Skin of body (tissue), 2 donors: ENCODE results near the gene ZNHIT1. TPM values are rescaled to one million over a fixed set of nuclear protein-coding genes. Genes with fewer than 3 reads are reported as not detected.
"Not testable (repeated sequence)": the region's sequence is repeated elsewhere in the genome, so short reads cannot be mapped to it uniquely, and the experiment has no call there.

Experiments
- DNase-seq: peaks from one replicate; lab custom pipeline; 2025; lab: John Stamatoyannopoulos, UW
- total RNA-seq: library from RNA; depleted of rRNA; stranded (reverse); fragments of >200 nt; gene quantifications from one replicate; pipeline ENCODE4 v1.2.3, GENCODE V29; 2014

The ZNHIT1 gene
- total RNA-seq, 1 donor from 2014 or later, result 52.8 TPM

GRCh38 chr7:101240226-101241014, 22.5 kb downstream of the ZNHIT1 start:
- DNase-seq, result no peak

- DNase-seq, result no peak
Observed at GRCh38 chr7:101241015-101241363, 23.0 kb downstream of the ZNHIT1 start.

DNA sequence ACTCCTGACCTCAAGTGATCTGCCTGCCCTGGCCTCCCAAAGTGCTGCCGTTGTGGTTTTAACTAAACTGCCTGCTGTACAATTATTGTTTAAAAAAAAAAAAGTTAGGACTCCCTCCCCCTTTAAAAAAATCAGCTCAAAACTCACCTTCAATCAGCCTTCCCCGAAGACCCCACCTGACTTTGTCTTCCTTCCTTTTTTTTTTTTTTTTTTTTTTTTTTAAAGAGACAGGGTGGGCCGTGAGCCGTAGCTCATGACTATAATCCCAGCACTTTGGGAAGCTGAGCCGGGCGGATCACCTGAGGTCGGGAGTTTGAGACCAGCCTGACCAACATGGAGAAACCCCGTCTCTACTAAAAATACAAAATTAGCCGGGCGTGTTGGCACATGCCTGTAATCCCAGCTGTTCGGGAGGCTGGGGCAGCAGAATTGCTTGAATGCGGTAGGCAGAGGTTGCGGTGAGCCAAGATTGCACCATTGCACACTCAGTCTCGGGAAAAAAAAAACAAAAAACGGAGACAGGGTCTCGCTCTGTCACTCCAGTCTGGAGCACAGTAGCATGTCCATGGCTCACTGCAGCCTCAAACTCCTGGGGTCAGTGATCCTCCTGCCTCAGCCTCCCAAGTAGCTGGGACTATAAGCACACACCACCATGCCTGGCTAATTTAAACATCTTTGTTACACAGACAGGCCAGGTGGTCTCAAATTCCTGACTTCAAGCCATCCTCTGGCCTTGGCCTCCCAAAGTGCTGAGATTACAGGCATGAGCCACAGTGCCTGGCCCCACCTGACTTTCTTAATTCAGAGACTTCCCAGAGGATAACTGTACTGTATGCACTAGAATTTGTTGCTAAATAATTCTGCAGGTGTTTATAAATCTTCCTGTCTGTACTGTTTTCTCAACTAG, 23.7 kb downstream of the ZNHIT1 start:
- no peak for DNase-seq

- peak; percentile 17 for DNase-seq
Observed at GRCh38 chr7:101243646-101244374, 25.8 kb downstream of the ZNHIT1 start.

DNA sequence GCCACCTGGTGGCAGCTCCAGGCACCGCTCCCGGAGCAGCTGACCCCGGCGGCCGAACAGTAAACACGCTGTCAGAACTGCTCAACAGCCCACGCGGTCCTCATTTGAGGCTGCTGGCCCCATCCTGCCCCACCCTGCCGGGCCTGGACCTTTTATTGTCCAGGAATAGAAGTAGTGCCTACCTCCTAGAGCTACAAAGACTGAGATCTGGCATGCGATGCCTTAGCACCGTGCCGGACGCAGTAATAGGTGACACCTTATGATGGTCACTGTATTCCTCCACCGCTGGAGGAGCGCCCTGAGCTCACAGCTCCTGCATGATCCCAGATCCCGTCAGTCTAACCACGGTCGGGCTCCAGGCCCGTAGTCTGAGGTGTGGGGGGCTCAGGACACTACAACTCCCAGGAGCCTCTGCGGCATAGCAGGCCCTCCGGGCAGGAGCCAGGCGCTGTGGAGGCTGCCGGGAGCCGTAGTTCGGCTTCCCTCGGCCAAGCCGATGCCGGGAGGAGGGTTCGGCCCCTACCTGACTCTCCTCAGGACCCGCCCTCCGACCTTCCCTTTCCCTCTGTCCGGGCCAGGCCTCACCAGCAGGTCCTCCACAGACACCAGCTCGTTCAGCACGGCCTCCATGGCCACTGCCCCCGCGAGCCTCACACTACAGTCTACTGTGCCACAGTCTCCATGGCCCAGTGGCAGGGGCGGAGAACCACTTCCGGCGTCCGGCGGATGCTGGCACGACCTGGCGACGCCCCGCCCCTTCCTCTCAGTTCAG, 26.6 kb downstream of the ZNHIT1 start, which contains the start of gene FIS1:
Gene FIS1 (minus strand): TSS at position 707 of the 772 bp plus-strand sequence. CDS start 77 bp downstream, at position 630.
- DNase-seq, result peak; percentile 86

GRCh38 chr7:101245147-101245668, 27.2 kb downstream of the ZNHIT1 start:
- no peak for DNase-seq

DNA sequence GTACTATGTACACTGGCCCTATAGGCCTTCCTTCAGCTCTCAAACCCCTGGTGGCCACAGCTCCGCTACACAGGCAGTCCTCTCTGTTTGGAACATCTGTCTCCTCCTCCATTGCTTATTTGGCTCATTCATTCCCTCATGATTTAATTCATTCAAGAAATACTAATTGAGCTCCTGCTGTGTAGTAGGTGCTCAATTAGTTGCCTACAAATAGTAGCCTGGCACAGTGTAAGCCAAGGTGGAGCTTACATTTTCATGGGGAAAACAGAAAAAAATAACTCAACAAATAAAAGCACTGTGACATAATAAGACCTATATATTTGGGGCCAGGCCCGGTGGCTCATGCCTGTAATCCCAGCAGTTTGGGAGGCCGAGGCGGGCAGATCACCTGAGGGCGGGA, 30.3 kb downstream of the ZNHIT1 start:
- no peak for DNase-seq

GRCh38 chr7:101250324-101250723, 32.4 kb downstream of the ZNHIT1 start:
- DNase-seq, result no peak

DNA sequence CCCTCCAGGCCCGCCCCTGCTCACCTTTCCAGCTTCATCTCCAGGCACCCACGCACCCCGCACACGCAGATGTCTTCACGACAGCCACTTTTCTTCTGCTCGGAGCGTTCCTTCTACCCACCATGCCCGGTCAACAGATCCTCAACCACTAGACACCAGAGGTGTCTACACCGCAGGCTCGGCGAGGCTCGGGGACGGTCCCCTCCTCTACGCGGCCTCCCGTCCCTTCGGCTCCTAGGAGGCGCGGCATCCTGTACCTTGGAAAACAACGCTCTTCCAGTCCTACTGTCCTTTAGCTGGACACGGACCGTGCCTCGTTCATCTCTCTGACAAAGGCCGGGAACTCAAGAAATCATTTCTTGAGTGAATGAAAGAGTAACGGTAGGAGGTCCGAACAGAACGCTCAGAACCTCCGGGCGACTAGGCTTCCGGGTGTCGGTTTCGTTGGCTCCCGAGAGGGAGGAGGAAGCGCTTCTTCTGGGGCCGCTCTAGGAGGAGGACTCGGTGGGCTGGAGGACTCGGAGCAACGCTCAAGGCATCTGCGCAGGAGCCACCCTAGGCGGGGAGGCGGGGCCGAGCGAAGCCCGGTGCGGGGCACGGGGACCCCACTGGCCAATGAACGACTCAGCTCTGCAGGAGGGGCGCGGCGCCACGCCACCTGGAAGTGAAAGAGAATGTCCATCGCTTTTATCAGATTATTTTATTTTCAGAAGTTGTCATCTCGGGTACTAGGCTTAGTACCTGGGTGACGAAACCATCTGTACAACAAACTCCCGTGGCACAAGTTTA, 34.1 kb downstream of the ZNHIT1 start:
- peak; percentile 95 for DNase-seq

- DNase-seq, result not testable (repeated sequence)
Observed at GRCh38 chr7:101253199-101253598, 35.2 kb downstream of the ZNHIT1 start.

DNA sequence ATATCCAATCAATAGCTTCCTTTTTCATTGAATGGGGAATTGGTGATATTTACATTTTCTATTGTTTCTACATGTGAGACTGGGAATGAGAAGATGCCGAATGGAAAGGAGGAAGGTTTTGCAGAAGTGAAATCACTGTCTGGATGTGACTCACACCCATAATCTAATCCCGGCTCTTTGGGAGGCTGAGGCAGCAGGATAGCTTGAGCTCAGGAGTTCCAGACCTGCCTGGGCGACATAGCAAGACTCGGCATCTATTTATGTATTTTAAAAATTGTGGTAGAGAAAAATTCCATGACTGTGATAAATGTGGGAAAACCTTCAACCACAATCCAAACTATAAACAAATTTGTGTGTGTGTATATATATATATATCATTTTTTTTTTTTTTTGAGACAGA, 37.8 kb downstream of the ZNHIT1 start:
- no peak for DNase-seq

DNA sequence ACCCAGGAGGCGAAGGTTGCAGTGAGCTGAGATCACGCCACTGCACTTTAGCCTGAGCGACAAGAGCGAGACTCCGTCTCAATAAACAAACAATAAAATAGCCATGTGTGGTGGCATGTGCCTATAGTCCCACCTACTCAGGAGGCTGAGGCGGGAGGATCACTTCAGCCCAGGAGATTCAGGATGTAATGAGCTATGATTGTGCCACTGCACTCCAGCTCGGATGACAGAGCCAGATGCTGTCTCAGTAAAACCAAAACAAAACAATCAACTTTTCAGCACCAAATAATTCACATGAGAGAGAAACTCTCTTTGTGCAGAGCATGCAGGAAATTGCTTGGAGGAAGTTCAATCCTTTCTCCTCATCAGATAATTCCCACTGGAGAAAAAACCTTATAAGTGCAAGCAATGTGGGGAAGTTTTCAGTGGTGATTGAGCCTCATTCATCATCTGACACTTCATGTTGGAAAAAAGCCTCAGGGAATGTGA, 40.3 kb downstream of the ZNHIT1 start:
- DNase-seq, result peak; percentile 54

DNA sequence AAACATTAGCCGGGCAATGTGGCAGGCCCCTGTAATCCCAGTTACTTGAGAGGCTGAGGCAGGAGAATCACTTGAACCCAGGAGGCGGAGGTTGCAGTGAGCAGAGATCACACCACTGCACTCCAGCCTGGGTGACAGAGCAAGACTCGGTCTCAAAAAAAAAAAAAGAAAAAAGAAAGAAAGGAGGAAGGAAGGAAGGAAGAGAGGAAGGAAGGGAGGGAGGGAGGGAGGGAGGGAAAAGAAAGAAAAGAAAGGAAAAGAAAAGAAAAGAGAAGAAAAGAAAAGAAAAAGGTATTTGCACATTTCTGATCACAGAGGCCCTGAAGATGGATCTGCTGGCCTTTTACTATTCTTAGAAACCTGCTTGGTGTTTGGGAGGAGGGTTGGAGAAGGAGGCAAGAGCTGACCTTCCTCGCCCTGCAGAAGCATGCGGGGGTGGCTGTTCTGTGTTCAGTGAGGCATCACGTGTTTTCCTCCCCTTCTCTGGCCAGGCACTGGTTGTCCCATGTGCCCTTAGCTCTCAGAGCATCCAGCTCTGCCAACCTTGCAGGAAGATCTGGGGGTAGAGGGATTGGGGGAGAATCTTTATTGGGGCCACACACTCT, 46.2 kb downstream of the ZNHIT1 start:
- DNase-seq, result not testable (repeated sequence)

- no peak for DNase-seq
Observed at GRCh38 chr7:101265622-101266516, 47.9 kb downstream of the ZNHIT1 start.

DNA sequence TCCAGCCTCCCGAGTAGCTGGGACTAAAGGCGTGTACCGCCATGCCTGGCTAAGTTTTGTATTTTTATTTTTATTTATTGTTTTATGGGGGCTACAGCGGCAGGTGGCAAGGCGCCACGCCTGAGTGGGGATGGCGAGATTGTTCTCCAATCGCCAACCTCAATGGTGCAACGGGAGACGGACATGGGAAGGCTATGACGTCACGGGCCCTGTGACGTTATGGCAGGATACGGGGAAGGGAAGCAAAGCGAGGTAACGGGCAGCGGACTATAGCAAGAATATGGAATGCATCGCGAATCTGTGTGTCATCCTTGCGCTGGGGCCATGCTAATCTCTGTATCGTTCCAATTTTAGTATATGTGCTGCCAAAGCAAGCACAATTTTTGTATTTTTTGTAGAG, 51.7 kb downstream of the ZNHIT1 start:
- DNase-seq, result no peak

- DNase-seq, result no peak
Observed at GRCh38 chr7:101271021-101271420, 53.1 kb downstream of the ZNHIT1 start.

GRCh38 chr7:101273206-101273605, 55.2 kb downstream of the ZNHIT1 start:
- peak; percentile 73 for DNase-seq
